Kidney (tissue), 14 donors: ENCODE results near the gene OTUD3. TPM values are rescaled to one million over a fixed set of nuclear protein-coding genes. Genes with fewer than 3 reads are reported as not detected.

Source experiments
- DNase-seq, 5 donors: peaks; one replicate each; pipeline ENCODE4 v3.0.0-alpha.2; 2013 to 2020
- FAIRE-seq: peaks from 2 replicates; lab custom pipeline; 2012; peaks lifted over from hg19 to GRCh38; lab: Jason Lieb, UNC
- H3K27ac ChIP-seq, 2 donors: one replicate each; pipeline ENCODE4 v1.7.0; 2013; ENCODE audit warnings: low read depth in 2 of 2, low read length in 2 of 2, inconsistent platforms in 1 of 2
- H3K27me3 ChIP-seq: one replicate; pipeline ENCODE4 v1.7.1; 2013; ENCODE audit warnings: low read length, inconsistent platforms; ENCODE audit not compliant: control insufficient read depth, insufficient read depth
- H3K36me3 ChIP-seq, 3 donors: one replicate each; pipeline versions ENCODE4 v1.7.0 to v1.7.1; 2013; ENCODE audit warnings: low read length in 3 of 3, control low read depth in 1 of 3, inconsistent platforms in 1 of 3; ENCODE audit not compliant: insufficient read depth in 3 of 3, control insufficient read depth in 2 of 3
- H3K4me1 ChIP-seq, 3 donors: one replicate each; pipeline versions ENCODE4 v1.7.0 to v1.7.1; 2013; ENCODE audit warnings: low read length in 3 of 3, inconsistent platforms in 1 of 3, low read depth in 1 of 3; ENCODE audit not compliant: control insufficient read depth in 2 of 3, insufficient read depth in 2 of 3
- H3K4me3 ChIP-seq, 3 donors: one replicate each; pipeline versions ENCODE4 v1.7.0 to v1.8.1; 2013; ENCODE audit warnings: low read length in 3 of 3, control low read depth in 1 of 3, inconsistent platforms in 1 of 3
- H3K9ac ChIP-seq, 3 donors: one replicate each; pipeline versions ENCODE4 v1.7.0 to v1.7.1; 2013; ENCODE audit warnings: low read length in 3 of 3, control low read depth in 1 of 3, inconsistent platforms in 1 of 3
- H3K9me3 ChIP-seq, 3 donors: one replicate each; pipeline versions ENCODE4 v1.7.0 to v1.7.1; 2013; ENCODE audit warnings: low read length in 3 of 3, control low read depth in 1 of 3, inconsistent platforms in 1 of 3; ENCODE audit not compliant: control insufficient read depth in 2 of 3, insufficient read depth in 1 of 3
- intact Hi-C: fragments of 100-400 bp; cut with DNase I; formaldehyde crosslinking; loops from one replicate; pipeline ENCODE4 v1.11.1; 2022
- polyA plus RNA-seq: library from polyadenylated mRNA; stranded (reverse); fragments of 350-450 nt; fragmentation: Illumina TruSeq; extraction: RNeasy Lipid Tissue Mini Kit (QIAGEN cat#74804); gene quantifications from one replicate; pipeline ENCODE4 v1.2.3, GENCODE V29; 2014; ENCODE audit warnings: low read depth, low replicate concordance; ENCODE audit not compliant: insufficient read depth
- total RNA-seq: library from RNA; stranded (reverse); fragmentation: NEBNext Ultra II Directional; extraction: Animal tissue kit (Norgen Biotek cat#: 25700); gene quantifications from one replicate; pipeline ENCODE4 v1.2.1, GENCODE V29; 2021
- TF ChIP-seq, protein P1 (sequence below): IDR thresholded peaks from 3 replicates; pipeline ENCODE4 v1.5.1; 2012; ENCODE audit warnings: mild to moderate bottlenecking, moderate library complexity, borderline replicate concordance; ENCODE audit not compliant: insufficient read depth; ENCODE audit errors: extremely low read depth
- donor health status: control.
- donor health status: control.
- donor health status: control.
- donor health status: control.
- donor health status: control.
- donor health status: DM: yes; HTN: yes; CAD: no.
- donor health status: Normal renal cell carcinoma (clear cell type).

Gene OTUD3
- total and polyA plus RNA-seq, 2 donors from 2014 or later, result 2.5 to 12.9 TPM

DNA sequence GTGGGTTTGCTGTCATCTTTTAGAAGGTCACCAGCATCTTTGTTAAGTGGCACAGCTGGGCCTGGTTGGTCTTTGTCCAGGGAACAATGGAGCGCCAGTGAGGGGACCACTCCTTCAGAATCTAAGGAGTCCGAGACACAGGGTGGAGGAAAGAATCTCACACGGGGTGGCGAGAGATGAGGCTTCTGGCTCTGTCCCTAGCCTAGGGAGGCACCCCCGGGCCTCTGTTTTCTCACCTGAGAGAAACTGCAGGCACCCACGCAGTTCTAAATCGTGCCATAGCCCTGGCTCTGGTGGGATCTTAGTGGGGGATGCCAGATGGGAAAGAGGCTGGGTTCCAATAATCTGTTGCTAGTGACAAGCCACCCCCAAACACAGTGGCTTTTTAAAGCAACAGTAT lies 52.1 kb downstream of the OTUD3 start:
- H3K36me3 ChIP-seq, result no peaks in the 10 kb centered on the region
- intact Hi-C loops, result no loop called here
- DNase-seq (no peak), FAIRE-seq (no peak)
- H3K27me3 ChIP-seq, result no peaks in the 10 kb centered on the region
- no peaks in the 10 kb centered on the region for H3K4me1 ChIP-seq
- H3K4me3 ChIP-seq, result no peak overlapping the region
- TF ChIP-seq, protein P1, sequence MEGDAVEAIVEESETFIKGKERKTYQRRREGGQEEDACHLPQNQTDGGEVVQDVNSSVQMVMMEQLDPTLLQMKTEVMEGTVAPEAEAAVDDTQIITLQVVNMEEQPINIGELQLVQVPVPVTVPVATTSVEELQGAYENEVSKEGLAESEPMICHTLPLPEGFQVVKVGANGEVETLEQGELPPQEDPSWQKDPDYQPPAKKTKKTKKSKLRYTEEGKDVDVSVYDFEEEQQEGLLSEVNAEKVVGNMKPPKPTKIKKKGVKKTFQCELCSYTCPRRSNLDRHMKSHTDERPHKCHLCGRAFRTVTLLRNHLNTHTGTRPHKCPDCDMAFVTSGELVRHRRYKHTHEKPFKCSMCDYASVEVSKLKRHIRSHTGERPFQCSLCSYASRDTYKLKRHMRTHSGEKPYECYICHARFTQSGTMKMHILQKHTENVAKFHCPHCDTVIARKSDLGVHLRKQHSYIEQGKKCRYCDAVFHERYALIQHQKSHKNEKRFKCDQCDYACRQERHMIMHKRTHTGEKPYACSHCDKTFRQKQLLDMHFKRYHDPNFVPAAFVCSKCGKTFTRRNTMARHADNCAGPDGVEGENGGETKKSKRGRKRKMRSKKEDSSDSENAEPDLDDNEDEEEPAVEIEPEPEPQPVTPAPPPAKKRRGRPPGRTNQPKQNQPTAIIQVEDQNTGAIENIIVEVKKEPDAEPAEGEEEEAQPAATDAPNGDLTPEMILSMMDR, result no peak
- no peak overlapping the region for H3K27ac ChIP-seq
- H3K9me3 ChIP-seq, result peaks cover 0 to 16% (median 5%) of the 10 kb centered on the region in 3 donors
- H3K9ac ChIP-seq, result no peak overlapping the region

DNA sequence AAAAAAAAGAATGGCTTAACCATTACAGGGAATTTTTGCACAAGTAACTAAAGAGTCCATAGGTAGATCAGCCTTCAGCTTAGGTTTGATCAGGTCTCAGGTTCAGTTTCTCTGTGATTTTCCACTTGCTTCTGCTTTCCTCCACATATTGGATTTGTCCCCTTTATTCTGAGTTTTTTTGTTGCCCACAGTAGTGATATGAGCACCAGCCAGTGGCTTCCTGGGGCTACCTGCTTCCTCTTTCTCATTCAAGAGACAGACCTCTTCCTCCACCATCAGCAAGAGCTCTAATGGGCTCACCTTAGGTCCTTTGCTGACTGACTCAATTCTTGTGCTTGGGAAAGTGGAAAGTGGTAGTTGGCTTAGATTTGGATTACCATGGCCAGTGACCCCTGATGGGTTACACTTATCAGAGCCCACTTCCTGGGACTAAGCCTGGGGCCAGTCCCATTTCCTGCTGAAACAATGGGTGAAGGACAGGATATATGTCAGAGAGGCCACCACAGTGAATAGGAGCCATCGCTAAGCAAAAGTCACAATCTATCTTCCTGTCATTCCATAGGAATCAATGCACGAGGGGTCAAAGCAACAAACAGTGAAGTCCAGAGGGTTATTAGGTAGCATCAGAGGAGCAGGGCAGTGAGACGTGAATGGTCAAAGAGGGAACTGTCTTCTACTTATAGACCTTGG lies 54.0 kb downstream of the OTUD3 start:
- H3K9ac ChIP-seq, result no peak overlapping the region
- intact Hi-C loops, result no loop called here
- H3K27me3 ChIP-seq, result no peaks in the 10 kb centered on the region
- H3K4me1 ChIP-seq, result no peaks in the 10 kb centered on the region
- TF ChIP-seq, protein P1, result no peak
- H3K9me3 ChIP-seq, result peaks cover 0 to 11% (median 5%) of the 10 kb centered on the region in 3 donors
- H3K27ac ChIP-seq, result no peak overlapping the region
- no peaks in the 10 kb centered on the region for H3K36me3 ChIP-seq
- DNase-seq (no peak), FAIRE-seq (no peak)
- H3K4me3 ChIP-seq, result no peak overlapping the region

GRCh38 chr1:19938472-19938871 lies 56.3 kb downstream of the OTUD3 start:
- Histone ChIP-seq H3K4me1 (no peaks in the 10 kb centered on the region), H3K36me3 (no peaks in the 10 kb centered on the region), H3K9me3 (no peaks in the 10 kb centered on the region), H3K27ac (no peak overlapping the region), H3K9ac (no peak overlapping the region), H3K4me3 (no peak overlapping the region), H3K27me3 (no peaks in the 10 kb centered on the region)
- intact Hi-C loops, result no loop called here
- TF ChIP-seq, protein P1, result no peak
- DNase-seq (no peak), FAIRE-seq (no peak)
